Activated CD8-positive, alpha-beta T cell treated with anti-CD3 and anti-CD28 coated beads for 36 hours (primary cell): ENCODE measurements around the gene EVC. TPM values are rescaled to one million over a fixed set of nuclear protein-coding genes. Genes with fewer than 3 reads are reported as not detected.

ENCODE experiments used
- ATAC-seq: fragments of 200-7000 bp; cut with Tn5 transposase; one replicate; pipeline ENCODE4 v1.10.0; 2021; ENCODE audit warnings: mild to moderate bottlenecking, moderate library complexity
- CTCF ChIA-PET: fragments of 350-600 bp; sonication (Branson Sonifier 250); formaldehyde crosslinking; loops from one replicate; lab custom pipeline; 2021; ENCODE audit warnings: antibody characterized with exemption; lab: Charles Lee
- POLR2A ChIA-PET: fragments of 350-600 bp; sonication (Branson Sonifier 250); formaldehyde crosslinking; loops from one replicate; lab custom pipeline; 2021; ENCODE audit warnings: antibody characterized with exemption; lab: Charles Lee
- DNase-seq: peaks from one replicate; pipeline ENCODE4 v3.0.0-alpha.2; 2020
- H3K27ac Mint-ChIP-seq: one replicate; pipeline ENCODE4 v1.8.0; 2021; ENCODE audit warnings: mild to moderate bottlenecking, mixed read lengths
- H3K27me3 Mint-ChIP-seq: one replicate; pipeline ENCODE4 v1.8.0; 2021; ENCODE audit warnings: mixed read lengths
- H3K36me3 Mint-ChIP-seq: one replicate; pipeline ENCODE4 v1.8.0; 2021; ENCODE audit warnings: low read depth, mixed read lengths
- H3K4me1 Mint-ChIP-seq: one replicate; pipeline ENCODE4 v1.8.0; 2021; ENCODE audit warnings: low read depth, mixed read lengths
- H3K4me3 Mint-ChIP-seq: one replicate; pipeline ENCODE4 v1.8.0; 2021; ENCODE audit warnings: mild to moderate bottlenecking, moderate library complexity, mixed read lengths
- H3K9me3 Mint-ChIP-seq: one replicate; pipeline ENCODE4 v1.8.0; 2021; ENCODE audit warnings: mixed read lengths
- intact Hi-C: fragments of 100-400 bp; cut with micrococcal nuclease; formaldehyde crosslinking; loops from one replicate; pipeline ENCODE4 v1.10.0; 2022
- total RNA-seq, 2 experiments: library from RNA; stranded (reverse); gene quantifications; one replicate each; pipeline ENCODE4 v1.2.3, GENCODE V29; 2021
- TF ChIP-seq, protein P1 (sequence below): fragments of 200-600 bp; IDR thresholded peaks from one replicate; pipeline ENCODE4 v1.8.0; 2022; ENCODE audit warnings: antibody characterized with exemption, mild to moderate bottlenecking

Gene EVC
- total RNA-seq, 2 experiments from 2014 or later, result 2.0 to 2.5 TPM

DNA sequence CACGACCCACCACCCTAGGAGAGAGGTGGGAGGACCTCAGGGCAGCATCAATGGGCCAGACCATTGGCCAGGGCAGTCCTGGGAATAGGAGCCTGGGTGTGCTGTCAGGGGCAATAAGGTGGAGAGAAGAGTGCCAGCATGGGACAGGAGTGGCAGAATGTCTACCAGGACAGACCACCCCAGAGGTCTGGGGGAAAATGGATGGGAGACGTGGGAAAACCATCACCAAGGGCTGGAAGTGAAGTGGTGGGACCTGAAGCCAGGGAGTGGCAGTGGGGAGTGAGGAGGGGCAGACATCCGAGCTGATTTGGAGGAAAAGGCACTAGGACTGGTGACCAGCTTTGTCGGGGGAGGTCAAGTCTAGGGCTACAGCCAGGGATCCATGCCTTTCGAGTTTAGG is 3.6 kb upstream of the EVC start:
- intact Hi-C loops, result no loop called here
- Mint-ChIP-seq H3K27ac (no peak overlapping the region), H3K4me1 (peaks cover 18% of the 10 kb centered on the region), H3K9me3 (peaks cover 4% of the 10 kb centered on the region), H3K36me3 (no peaks in the 10 kb centered on the region), H3K27me3 (peaks cover 38% of the 10 kb centered on the region), H3K4me3 (peak overlapping the region; percentile 48)
- DNase-seq, result no peak
- CTCF ChIA-PET, result no interaction called here
- no peak for ATAC-seq
- TF ChIP-seq, protein P1, sequence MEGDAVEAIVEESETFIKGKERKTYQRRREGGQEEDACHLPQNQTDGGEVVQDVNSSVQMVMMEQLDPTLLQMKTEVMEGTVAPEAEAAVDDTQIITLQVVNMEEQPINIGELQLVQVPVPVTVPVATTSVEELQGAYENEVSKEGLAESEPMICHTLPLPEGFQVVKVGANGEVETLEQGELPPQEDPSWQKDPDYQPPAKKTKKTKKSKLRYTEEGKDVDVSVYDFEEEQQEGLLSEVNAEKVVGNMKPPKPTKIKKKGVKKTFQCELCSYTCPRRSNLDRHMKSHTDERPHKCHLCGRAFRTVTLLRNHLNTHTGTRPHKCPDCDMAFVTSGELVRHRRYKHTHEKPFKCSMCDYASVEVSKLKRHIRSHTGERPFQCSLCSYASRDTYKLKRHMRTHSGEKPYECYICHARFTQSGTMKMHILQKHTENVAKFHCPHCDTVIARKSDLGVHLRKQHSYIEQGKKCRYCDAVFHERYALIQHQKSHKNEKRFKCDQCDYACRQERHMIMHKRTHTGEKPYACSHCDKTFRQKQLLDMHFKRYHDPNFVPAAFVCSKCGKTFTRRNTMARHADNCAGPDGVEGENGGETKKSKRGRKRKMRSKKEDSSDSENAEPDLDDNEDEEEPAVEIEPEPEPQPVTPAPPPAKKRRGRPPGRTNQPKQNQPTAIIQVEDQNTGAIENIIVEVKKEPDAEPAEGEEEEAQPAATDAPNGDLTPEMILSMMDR, result no peak
- POLR2A ChIA-PET, result interaction anchor here (0.6 kb wide), 1 partner anchor 30 kb away, joined by 3 read pairs; no protein-coding TSS in a partner anchor

DNA sequence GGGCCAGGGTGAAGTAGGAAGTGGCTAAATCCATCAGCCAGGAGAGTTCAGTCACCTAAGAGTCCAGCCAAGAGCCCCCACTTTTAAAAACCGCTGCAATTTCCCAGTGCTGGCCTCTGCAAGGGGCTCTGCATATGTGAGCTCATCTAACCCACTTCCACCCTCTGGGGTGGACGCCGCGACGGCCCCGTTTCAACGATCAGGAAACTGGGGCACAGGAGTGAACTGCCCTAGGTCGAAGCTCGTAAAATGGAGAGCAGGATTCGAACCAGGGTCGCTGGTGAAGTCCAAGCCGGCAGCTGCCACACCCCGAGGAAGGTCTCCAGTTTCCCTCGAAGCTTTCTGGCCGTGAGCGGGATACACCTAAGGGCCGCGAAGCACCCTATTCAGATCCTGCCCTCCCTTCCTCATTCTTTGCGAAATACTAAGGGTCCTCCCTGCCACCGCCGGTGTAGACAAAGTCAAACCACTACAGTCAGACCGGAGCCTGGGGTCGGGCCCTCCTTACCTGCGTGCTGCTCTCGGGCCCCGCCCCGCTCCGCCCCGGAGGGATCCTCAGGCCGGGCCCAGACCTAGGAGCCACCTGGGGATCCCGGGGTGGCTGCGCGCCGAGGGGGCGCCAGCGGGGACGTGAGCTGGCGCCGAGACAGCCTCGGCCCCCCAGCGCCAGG is 3.1 kb upstream of the EVC start:
- peaks cover 22% of the 10 kb centered on the region for H3K4me1 Mint-ChIP-seq
- POLR2A ChIA-PET, result no interaction called here
- H3K4me3 Mint-ChIP-seq, result peak overlapping the region; percentile 48
- intact Hi-C loops, result no loop called here
- no peak overlapping the region for H3K27ac Mint-ChIP-seq
- TF ChIP-seq, protein P1, result no peak
- ATAC-seq, result no peak
- peak; percentile 5 for DNase-seq
- no peaks in the 10 kb centered on the region for H3K36me3 Mint-ChIP-seq
- peaks cover 41% of the 10 kb centered on the region for H3K27me3 Mint-ChIP-seq
- CTCF ChIA-PET, result no interaction called here
- H3K9me3 Mint-ChIP-seq, result peaks cover 4% of the 10 kb centered on the region

DNA sequence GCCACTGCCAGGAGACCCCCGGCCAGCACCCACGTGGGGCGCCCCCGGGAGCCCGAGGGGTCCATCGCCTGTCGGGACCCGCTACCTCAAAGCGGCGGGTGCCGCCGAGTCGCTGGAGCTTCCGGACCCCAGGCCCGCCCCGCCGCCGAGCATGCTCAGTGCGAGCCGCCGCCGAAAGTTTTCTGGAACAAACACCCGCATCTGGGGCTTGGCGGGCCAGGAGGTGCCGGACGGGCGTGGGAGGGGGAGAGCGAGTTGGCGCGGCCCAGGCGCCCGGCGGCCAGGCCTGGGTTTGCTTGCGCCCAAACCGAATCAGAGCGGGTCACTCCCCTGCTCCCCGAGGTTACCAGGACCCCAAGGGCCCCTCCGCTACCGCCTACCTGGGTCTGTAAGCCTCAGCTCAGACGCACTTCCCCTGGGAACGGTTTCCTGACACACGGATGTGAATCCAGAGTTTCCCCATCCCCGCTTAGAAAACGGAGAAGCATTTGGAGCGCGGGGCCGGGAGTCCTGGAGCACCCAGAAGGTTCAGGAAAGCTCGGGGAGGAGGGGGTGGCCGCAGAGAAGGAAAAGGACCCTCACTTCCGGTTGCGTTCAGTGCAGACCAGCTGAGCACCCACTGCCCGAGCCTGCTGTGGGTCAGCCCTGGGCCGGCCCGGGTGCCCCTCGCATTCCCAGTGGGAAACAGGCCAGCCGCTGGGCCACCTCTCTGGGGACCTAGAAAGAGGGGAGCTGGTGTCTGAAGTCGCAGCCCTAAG is 2.4 kb upstream of the EVC start, which contains the start of gene EVC2:
Gene EVC2, minus strand, starts transcription at position 111 of the 758 bp plus-strand sequence. Its CDS starts 46 bp downstream, at position 65.
- ATAC-seq, result peak; percentile 28
- ChIA-PET CTCF (no interaction called here), POLR2A (no interaction called here)
- TF ChIP-seq, protein P1, result no peak
- Mint-ChIP-seq H3K27me3 (peaks cover 41% of the 10 kb centered on the region), H3K27ac (no peak within 1 kb of the TSS), H3K36me3 (no peaks in the 10 kb centered on the region), H3K4me3 (peak within 1 kb of the TSS; percentile 48), H3K9me3 (peaks cover 4% of the 10 kb centered on the region), H3K4me1 (peaks cover 22% of the 10 kb centered on the region)
- intact Hi-C loops, result no loop called here
- peak; percentile 52 for DNase-seq

DNA sequence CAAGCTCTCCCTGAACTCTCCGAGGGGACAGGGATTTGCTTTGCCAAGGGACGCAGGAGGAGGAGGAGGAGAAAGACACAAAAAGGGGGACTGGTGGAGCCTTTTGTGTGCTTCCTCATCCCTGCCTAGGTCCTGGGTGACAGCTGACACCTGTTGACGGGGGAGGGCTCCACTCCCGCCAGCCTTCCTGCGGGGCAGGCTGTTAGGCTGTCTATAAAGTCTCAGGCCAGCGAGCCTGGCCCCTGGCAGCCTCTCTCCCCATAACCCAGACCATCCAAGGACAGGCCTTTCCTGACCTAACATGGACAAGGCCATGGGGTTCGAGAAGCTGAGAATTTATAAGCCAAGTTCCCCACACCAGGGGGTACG is 1.8 kb upstream of the EVC start:
- Mint-ChIP-seq H3K36me3 (no peaks in the 10 kb centered on the region), H3K4me1 (peaks cover 22% of the 10 kb centered on the region), H3K4me3 (no peak overlapping the region), H3K9me3 (peaks cover 4% of the 10 kb centered on the region), H3K27ac (no peak overlapping the region), H3K27me3 (peaks cover 45% of the 10 kb centered on the region)
- intact Hi-C loops, result no loop called here
- ChIA-PET CTCF (no interaction called here), POLR2A (no interaction called here)
- DNase-seq, result no peak
- ATAC-seq, result no peak
- TF ChIP-seq, protein P1, result no peak
